ENCODE measurements around the gene RIN3. TPM values are rescaled to one million over a fixed set of nuclear protein-coding genes. Genes with fewer than 3 reads are reported as not detected.

The RIN3 gene
- total and polyA plus RNA-seq, 2 of the 4 experiments (the other 2 are of a cell fraction), result 2.5 to 11.1 TPM

DNA sequence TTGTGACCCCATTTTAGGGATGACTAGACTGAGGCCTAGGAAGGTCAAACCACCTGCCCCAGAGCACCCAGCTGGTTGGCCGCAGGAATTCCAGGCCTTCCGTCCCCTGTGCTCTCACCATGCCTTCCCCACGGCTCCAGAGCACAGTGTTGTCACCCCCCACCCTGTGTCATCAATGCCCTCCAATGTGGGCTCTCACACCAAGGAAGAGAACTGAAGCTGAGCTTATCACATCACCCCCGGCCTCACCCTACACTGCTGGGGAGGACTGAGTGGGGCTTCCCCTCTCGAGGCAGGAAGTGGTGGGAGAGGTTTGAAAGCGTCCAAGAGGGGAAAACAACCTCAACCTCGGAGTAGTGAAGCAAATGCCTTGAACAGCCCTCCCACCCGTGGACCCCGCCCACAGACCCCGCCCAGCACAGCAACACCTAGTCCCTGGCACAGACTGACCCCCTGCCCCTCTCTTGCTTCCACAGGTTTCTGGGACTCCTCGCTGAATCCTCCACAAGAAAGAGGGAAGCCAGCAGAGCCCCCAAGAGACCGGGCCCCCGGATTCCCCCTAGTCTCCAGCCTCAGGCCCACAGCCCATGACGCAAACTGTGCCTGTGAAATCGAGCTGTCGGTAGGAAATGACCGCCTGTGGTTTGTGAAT lies 137.7 kb downstream of the RIN3 start:
- ChIA-PET CTCF (no interaction called here), POLR2A (ENCODE audit: unreplicated experiment) (no interaction called here)
- peak overlapping the region; percentile 50; the same call in 1 of the 2 replicates for H2BK20ac ChIP-seq (ENCODE audit: low read depth, low read length)
- in situ Hi-C loops (cut with MboI; ENCODE audit: low sequenced_read_pairs), result no loop called here
- no peaks in the 10 kb centered on the region for H3K9me3 ChIP-seq (ENCODE audit: control insufficient read depth, insufficient read depth, low read length)
- peak overlapping the region; percentile 85 for H2AK5ac ChIP-seq (ENCODE audit: low read depth, low read length)
- no peak overlapping the region; a peak in 1 of 4 replicates for H4K8ac ChIP-seq (ENCODE audit: low read depth in 2 of 2, low read length in 2 of 2)
- peak overlapping the region; percentile 99 for H2BK5ac ChIP-seq (ENCODE audit: low read depth, low read length, poor library complexity, severe bottlenecking)
- no peak for DNase-seq
- H3K18ac ChIP-seq (ENCODE audit: low read depth, low read length), result peak overlapping the region; percentile 6; the same call in 1 of the 2 replicates
- no peaks in the 10 kb centered on the region for H3K27me3 ChIP-seq (ENCODE audit: control insufficient read depth, insufficient read depth, low read length)
- H3K9ac ChIP-seq (ENCODE audit: low read depth, low read length), result no peak overlapping the region
- no peak overlapping the region for H3K56ac ChIP-seq (ENCODE audit: extremely low read depth, insufficient read depth, low read length)
- intact Hi-C loops (cut with micrococcal nuclease), result no loop called here
- H3K14ac ChIP-seq (replicated peaks; ENCODE audit: low read depth, low read length), result peak overlapping the region; percentile 49; the same call in 1 of the 2 replicates
- H3K4me2 ChIP-seq (ENCODE audit: low read depth, low read length), result no peak overlapping the region
- peaks cover 23% of the 10 kb centered on the region; the same call in 1 of the 2 replicates for H3K36me3 ChIP-seq (ENCODE audit: control insufficient read depth, insufficient read depth, low read length)
- peak overlapping the region; percentile 47; the same call in 1 of the 2 replicates for H4K91ac ChIP-seq (ENCODE audit: insufficient read depth, low read depth, low read length)
- peaks cover 34% of the 10 kb centered on the region for H3K4me1 ChIP-seq (ENCODE audit: control insufficient read depth, insufficient read depth, low read length)
- dilution Hi-C loops (cut with HindIII; ENCODE audit: low sequenced_read_pairs, unreplicated experiment), result no loop called here
- H4K5ac ChIP-seq (ENCODE audit: low read depth, low read length), result peak overlapping the region; percentile 49
- peak overlapping the region; percentile 97; the same call in 2 of the 3 replicates for H2BK15ac ChIP-seq (ENCODE audit: low read depth, low read length)
- no peak for ATAC-seq (ENCODE audit: low read depth)
- H3K23ac ChIP-seq (ENCODE audit: low read depth, low read length), result no peak overlapping the region
- peak overlapping the region; percentile 13; the same call in 1 of the 2 replicates for H3K27ac ChIP-seq (ENCODE audit: insufficient read depth, low read length)
- H3K79me1 ChIP-seq (ENCODE audit: low read depth in 1 of 2, low read length in 2 of 2), result peaks cover 15 to 42% of the 10 kb centered on the region in 2 experiments
- H2AK9ac ChIP-seq (replicated peaks; ENCODE audit: low read depth, low read length, poor library complexity), result peak overlapping the region; percentile 74
- peak overlapping the region; percentile 26 for H2BK120ac ChIP-seq (ENCODE audit: low read depth, low read length)
- TF ChIP-seq FOS (IDR thresholded peaks at IDR 0.05; ENCODE audit: low read depth, low read length) (no peak), MAZ (IDR thresholded peaks at IDR 0.05; ENCODE audit: borderline replicate concordance, low read depth, low read length) (no peak), MAFK (IDR thresholded peaks at IDR 0.05; ENCODE audit: low read depth, low read length) (no peak)
- TF ChIP-seq, protein P1, sequence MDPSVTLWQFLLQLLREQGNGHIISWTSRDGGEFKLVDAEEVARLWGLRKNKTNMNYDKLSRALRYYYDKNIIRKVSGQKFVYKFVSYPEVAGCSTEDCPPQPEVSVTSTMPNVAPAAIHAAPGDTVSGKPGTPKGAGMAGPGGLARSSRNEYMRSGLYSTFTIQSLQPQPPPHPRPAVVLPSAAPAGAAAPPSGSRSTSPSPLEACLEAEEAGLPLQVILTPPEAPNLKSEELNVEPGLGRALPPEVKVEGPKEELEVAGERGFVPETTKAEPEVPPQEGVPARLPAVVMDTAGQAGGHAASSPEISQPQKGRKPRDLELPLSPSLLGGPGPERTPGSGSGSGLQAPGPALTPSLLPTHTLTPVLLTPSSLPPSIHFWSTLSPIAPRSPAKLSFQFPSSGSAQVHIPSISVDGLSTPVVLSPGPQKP (IDR thresholded peaks at IDR 0.05; ENCODE audit: borderline replicate concordance, low read depth, low read length), result no peak
- 0 out of 2 replicates have a peak, but pooled peaks cover 4% of the 10 kb centered on the region for H4K20me1 ChIP-seq (ENCODE audit: insufficient read depth, low read length)
- peaks cover 41% of the 10 kb centered on the region for H3K9me1 ChIP-seq (ENCODE audit: insufficient read depth, low read length)
- H3K4ac ChIP-seq (ENCODE audit: low read depth, low read length), result peak overlapping the region; percentile 61
- H3K4me3 ChIP-seq (ENCODE audit: insufficient read depth, low read depth, low read length), result no peak overlapping the region
- no peak overlapping the region for H2AFZ ChIP-seq (replicated peaks; ENCODE audit: low read length, poor library complexity)
- 100% methylated on average over 1 of the region's 17 CpGs; no CpG with 5 or more reads in 1 of the 2 experiments for WGBS, 2 experiments (ENCODE audit: extremely low coverage in 2 of 2, insufficient read length in 1 of 2)
- BruUV-seq (replicated peaks), result no TSS peak
